Measurements from ENCODE around the gene TMEM198. TPM values are rescaled to one million over a fixed set of nuclear protein-coding genes. Genes with fewer than 3 reads are reported as not detected.

The TMEM198 gene
- total and polyA plus RNA-seq, 2 of the 4 experiments (the other 2 are of a cell fraction), result 0.18 to 2.2 TPM

DNA sequence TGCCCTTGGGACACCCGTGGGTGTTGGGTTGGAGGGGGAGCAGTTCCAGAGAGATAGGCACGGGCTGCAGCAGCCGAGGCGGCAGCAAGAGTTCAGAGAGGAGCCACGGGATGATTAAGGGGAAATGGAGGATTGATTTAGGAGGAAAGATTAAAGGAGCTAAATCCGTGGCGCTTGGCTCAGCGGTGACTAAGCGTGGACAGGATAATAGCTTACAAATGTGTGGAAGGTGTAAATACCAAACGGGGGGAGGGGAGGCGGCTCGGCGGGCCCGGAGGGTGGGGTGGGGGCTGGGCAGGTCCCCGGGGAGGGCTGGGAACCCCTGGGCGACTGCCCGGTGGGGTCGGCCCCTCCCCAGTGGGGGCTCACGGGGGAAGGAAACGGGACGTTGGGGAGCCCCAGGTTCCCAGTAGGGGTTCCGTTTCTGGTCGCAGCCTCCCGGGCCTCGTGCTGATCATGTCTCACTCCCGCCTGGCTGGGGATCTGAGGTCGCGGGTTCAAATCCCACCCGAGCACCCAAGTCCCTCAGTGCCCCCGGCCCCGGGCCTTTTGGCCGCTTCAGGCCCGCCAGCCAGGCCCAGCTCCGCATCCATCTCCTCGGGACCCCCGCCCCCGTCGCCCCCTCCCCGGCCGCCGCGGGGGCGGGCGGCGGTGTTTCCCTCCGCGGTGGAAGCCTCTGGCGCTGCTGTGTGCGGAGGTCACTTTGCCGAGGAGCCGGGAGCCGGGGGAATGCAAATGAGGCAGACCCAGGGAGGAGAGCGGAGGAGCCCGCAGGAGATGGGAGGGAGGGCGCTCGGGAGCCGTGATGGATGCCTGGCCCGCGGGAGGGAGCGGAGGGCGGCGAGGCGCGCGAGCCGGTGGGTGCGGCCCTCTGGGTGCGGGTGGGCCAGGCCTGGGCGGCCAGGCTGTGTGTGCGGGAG lies 21.5 kb upstream of the TMEM198 start (continued):
- TF ChIP-seq NFE2L2 (IDR thresholded peaks at IDR 0.05; ENCODE audit: low read depth, low read length) (no peak), BHLHE40 (IDR thresholded peaks at IDR 0.05; ENCODE audit: low read depth, low read length) (peak; percentile 76), RFX5 (IDR thresholded peaks at IDR 0.05; ENCODE audit: low read depth, low read length) (no peak)

- H3K27ac ChIP-seq (ENCODE audit: insufficient read depth, low read length), result no peak overlapping the region
- no peak overlapping the region for H3K56ac ChIP-seq (ENCODE audit: extremely low read depth, insufficient read depth, low read length)
- ATAC-seq (ENCODE audit: low read depth), result no peak
- no CpG with 5 or more reads among the region's 24 CpGs for WGBS, 2 experiments (ENCODE audit: extremely low coverage in 2 of 2, insufficient read length in 1 of 2)
- dilution Hi-C loops (cut with HindIII; ENCODE audit: low sequenced_read_pairs, unreplicated experiment) (no loop called here), in situ Hi-C loops (cut with MboI; ENCODE audit: low sequenced_read_pairs) (no loop called here), intact Hi-C loops (cut with micrococcal nuclease) (loop anchor here (5.0 kb wide), 1 partner anchor 66 kb away; no protein-coding TSS in a partner anchor)
- H2AK9ac ChIP-seq (replicated peaks; ENCODE audit: low read depth, low read length, poor library complexity), result peak overlapping the region; percentile 46
- peak overlapping the region; percentile 87 for H2AFZ ChIP-seq (replicated peaks; ENCODE audit: low read length, poor library complexity)
- no peak overlapping the region; the same call in 1 of the 2 replicates for H3K23ac ChIP-seq (ENCODE audit: low read depth, low read length)
- H4K8ac ChIP-seq (ENCODE audit: low read depth in 2 of 2, low read length in 2 of 2), result peak overlapping the region in 1 of 2 experiments; percentile 39; a peak in 1 of 4 replicates
- H3K79me1 ChIP-seq (ENCODE audit: low read depth in 1 of 2, low read length in 2 of 2), result no peaks in the 10 kb centered on the region
- no peak for DNase-seq
- no peak overlapping the region for H4K91ac ChIP-seq (ENCODE audit: insufficient read depth, low read depth, low read length)
- no peak overlapping the region for H2AK5ac ChIP-seq (ENCODE audit: low read depth, low read length)
- ChIA-PET CTCF (interaction anchor here (1.5 to 2.1 kb wide), 2 partner anchors 28 to 120 kb away, joined by 3 to 5 read pairs; no protein-coding TSS in a partner anchor), POLR2A (ENCODE audit: unreplicated experiment) (interaction anchor here (0.5 kb wide), 1 partner anchor 25 kb away, joined by 3 read pairs; the partner anchor contains the start of gene GMPPA)
- H3K14ac ChIP-seq (replicated peaks; ENCODE audit: low read depth, low read length), result no peak overlapping the region
- no peak overlapping the region for H2BK5ac ChIP-seq (ENCODE audit: low read depth, low read length, poor library complexity, severe bottlenecking)
- H3K18ac ChIP-seq (ENCODE audit: low read depth, low read length), result no peak overlapping the region
- H2BK20ac ChIP-seq (ENCODE audit: low read depth, low read length), result no peak overlapping the region
- H3K27me3 ChIP-seq (ENCODE audit: control insufficient read depth, insufficient read depth, low read length), result peaks cover 32% of the 10 kb centered on the region
- H4K20me1 ChIP-seq (ENCODE audit: insufficient read depth, low read length), result no peaks in the 10 kb centered on the region; the same call in 1 of the 2 replicates
- H3K9me3 ChIP-seq (ENCODE audit: control insufficient read depth, insufficient read depth, low read length), result no peaks in the 10 kb centered on the region
- BruUV-seq (replicated peaks), result no TSS peak
- H3K9ac ChIP-seq (ENCODE audit: low read depth, low read length), result no peak overlapping the region
- H3K4me1 ChIP-seq (ENCODE audit: control insufficient read depth, insufficient read depth, low read length), result peaks cover 16% of the 10 kb centered on the region
- H3K4me3 ChIP-seq (ENCODE audit: insufficient read depth, low read depth, low read length), result no peak overlapping the region
- no peak overlapping the region for H4K5ac ChIP-seq (ENCODE audit: low read depth, low read length)
- H3K4ac ChIP-seq (ENCODE audit: low read depth, low read length), result no peak overlapping the region; the same call in 1 of the 2 replicates
- H2BK120ac ChIP-seq (ENCODE audit: low read depth, low read length), result no peak overlapping the region
- H3K36me3 ChIP-seq (ENCODE audit: control insufficient read depth, insufficient read depth, low read length), result no peaks in the 10 kb centered on the region
- no peak overlapping the region for H2BK15ac ChIP-seq (ENCODE audit: low read depth, low read length)
- no peaks in the 10 kb centered on the region for H3K9me1 ChIP-seq (ENCODE audit: insufficient read depth, low read length)
- no peak overlapping the region for H3K4me2 ChIP-seq (ENCODE audit: low read depth, low read length)
- TF ChIP-seq CTCF (conservative IDR thresholded peaks at IDR 0.05; ENCODE audit: low read depth, low read length) (no peak), SMC3 (IDR thresholded peaks at IDR 0.05; ENCODE audit: low read depth, low read length) (no peak), RFX5 (IDR thresholded peaks at IDR 0.05; ENCODE audit: low read depth, low read length) (no peak), BHLHE40 (IDR thresholded peaks at IDR 0.05; ENCODE audit: low read depth, low read length) (no peak), MAFK (IDR thresholded peaks at IDR 0.05; ENCODE audit: low read depth, low read length) (no peak), RAD21 (IDR thresholded peaks at IDR 0.05; ENCODE audit: low read length) (no peak), ELK1 (IDR thresholded peaks at IDR 0.05; ENCODE audit: borderline replicate concordance, low read depth, low read length) (no peak), MAZ (IDR thresholded peaks at IDR 0.05; ENCODE audit: borderline replicate concordance, low read depth, low read length) (no peak)
Observed at GRCh38 chr2:219523031-219523671, 20.7 kb upstream of the TMEM198 start.

All from IMR-90 (cell line).